ENCODE data around the gene ANXA2. TPM values are rescaled to one million over a fixed set of nuclear protein-coding genes. Genes with fewer than 3 reads are reported as not detected.

ANXA2 gene
- total RNA-seq, 1 experiment from 2014 or later = 1,038 TPM

GRCh38 chr15:60372756-60373155 is 25.0 kb downstream of the ANXA2 start:
- ChIA-PET POLR2A (ENCODE audit: low non-redundant PET) (interaction anchor here (0.6 kb wide), 1 partner anchor 1776 kb away, joined by 4 read pairs; no protein-coding TSS in a partner anchor), CTCF (no interaction called here)
- Histone ChIP-seq H3K4me3 (ENCODE audit: low read depth, low read length, poor library complexity, severe bottlenecking) (no peak overlapping the region), H3K4me1 (ENCODE audit: insufficient read depth, low read length, poor library complexity, severe bottlenecking) (peaks cover 90% of the 10 kb centered on the region), H3K27me3 (replicated peaks; ENCODE audit: insufficient read depth, low read depth, low read length, poor library complexity) (no peaks in the 10 kb centered on the region), H3K9me3 (ENCODE audit: low read depth, low read length, poor library complexity, severe bottlenecking) (no peaks in the 10 kb centered on the region), H3K36me3 (ENCODE audit: insufficient read depth, low read length, poor library complexity, severe bottlenecking) (peaks cover 45% of the 10 kb centered on the region), H3K27ac (ENCODE audit: low read depth, low read length, poor library complexity, severe bottlenecking) (peak overlapping the region; percentile 73)
- BruUV-seq (replicated peaks) = no TSS peak
- no peak for TF ChIP-seq EZH2 (IDR thresholded peaks at IDR 0.05; ENCODE audit: borderline replicate concordance, low read depth, low read length, poor library complexity, severe bottlenecking)
- no peak for TF ChIP-seq CTCF (conservative IDR thresholded peaks at IDR 0.05; ENCODE audit: low read depth, low read length)
- DNase-seq (ENCODE audit: low spot score) = no peak
- intact Hi-C loops (cut with micrococcal nuclease; ENCODE audit: unreplicated experiment) = no loop called here

- Histone ChIP-seq H3K4me3 (ENCODE audit: low read depth, low read length, poor library complexity, severe bottlenecking) (no peak overlapping the region), H3K27ac (ENCODE audit: low read depth, low read length, poor library complexity, severe bottlenecking) (peak overlapping the region; percentile 73), H3K9me3 (ENCODE audit: low read depth, low read length, poor library complexity, severe bottlenecking) (no peaks in the 10 kb centered on the region), H3K36me3 (ENCODE audit: insufficient read depth, low read length, poor library complexity, severe bottlenecking) (peaks cover 41% of the 10 kb centered on the region), H3K4me1 (ENCODE audit: insufficient read depth, low read length, poor library complexity, severe bottlenecking) (peaks cover 88% of the 10 kb centered on the region), H3K27me3 (replicated peaks; ENCODE audit: insufficient read depth, low read depth, low read length, poor library complexity) (no peaks in the 10 kb centered on the region)
- DNase-seq (ENCODE audit: low spot score) = no peak
- POLR2A ChIA-PET (ENCODE audit: low non-redundant PET) = interaction anchor here (0.6 kb wide), 1 partner anchor 1777 kb away, joined by 4 read pairs; no protein-coding TSS in a partner anchor
- intact Hi-C loops (cut with micrococcal nuclease; ENCODE audit: unreplicated experiment) = no loop called here
- BruUV-seq (replicated peaks) = no TSS peak
- no peak for TF ChIP-seq EZH2 (IDR thresholded peaks at IDR 0.05; ENCODE audit: borderline replicate concordance, low read depth, low read length, poor library complexity, severe bottlenecking)
- TF ChIP-seq CTCF (conservative IDR thresholded peaks at IDR 0.05; ENCODE audit: low read depth, low read length) = no peak
- CTCF ChIA-PET = no interaction called here
Measured at GRCh38 chr15:60372227-60372626, 25.6 kb downstream of the ANXA2 start.

DNA sequence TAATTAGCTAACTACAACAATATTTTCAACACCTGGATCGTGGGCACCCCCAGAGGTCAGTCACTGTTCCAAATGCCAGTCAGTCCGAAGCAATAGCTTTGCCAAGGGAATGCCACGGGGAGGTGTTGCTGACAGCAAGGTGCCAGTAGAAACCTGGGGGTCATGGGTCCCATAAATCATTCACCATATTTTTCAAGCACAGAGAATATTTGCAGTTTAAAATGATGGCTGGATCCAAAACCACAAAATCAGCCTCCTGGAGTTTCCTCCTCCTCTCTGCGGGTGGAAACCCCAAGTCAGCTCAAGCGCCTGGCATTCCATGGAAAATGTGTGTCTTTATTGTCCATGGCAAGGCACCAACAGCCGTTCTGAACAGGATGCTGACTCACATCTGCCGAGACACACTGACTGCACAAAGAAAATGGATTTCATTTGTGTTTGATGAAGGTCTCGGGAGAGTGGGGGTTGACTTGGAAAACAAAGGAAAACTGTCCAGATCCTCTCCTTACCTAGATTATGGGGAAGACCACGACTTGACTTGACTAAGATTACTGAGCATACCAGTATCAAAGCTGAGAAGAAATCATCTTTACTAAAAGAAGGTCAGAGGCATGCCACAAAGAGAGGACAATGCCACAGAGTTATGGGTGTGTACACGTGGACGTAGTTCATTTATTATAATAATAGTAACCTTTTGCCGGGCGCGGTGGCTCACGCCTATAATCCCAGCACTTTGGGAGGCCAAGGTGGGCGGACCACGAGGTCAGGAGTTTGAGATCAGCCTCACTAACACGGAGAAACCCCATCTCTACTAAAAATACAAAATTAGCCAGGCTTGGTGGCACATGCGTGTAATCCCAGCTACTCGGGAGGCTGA is 26.4 kb downstream of the ANXA2 start:
- Histone ChIP-seq H3K4me3 (ENCODE audit: low read depth, low read length, poor library complexity, severe bottlenecking) (no peak overlapping the region), H3K9me3 (ENCODE audit: low read depth, low read length, poor library complexity, severe bottlenecking) (no peaks in the 10 kb centered on the region), H3K27me3 (replicated peaks; ENCODE audit: insufficient read depth, low read depth, low read length, poor library complexity) (no peaks in the 10 kb centered on the region), H3K27ac (ENCODE audit: low read depth, low read length, poor library complexity, severe bottlenecking) (peak overlapping the region; percentile 73), H3K36me3 (ENCODE audit: insufficient read depth, low read length, poor library complexity, severe bottlenecking) (peaks cover 33% of the 10 kb centered on the region), H3K4me1 (ENCODE audit: insufficient read depth, low read length, poor library complexity, severe bottlenecking) (peaks cover 81% of the 10 kb centered on the region)
- ChIA-PET CTCF (no interaction called here), POLR2A (ENCODE audit: low non-redundant PET) (no interaction called here)
- intact Hi-C loops (cut with micrococcal nuclease; ENCODE audit: unreplicated experiment) = loop anchor here (2.0 kb wide), 1 partner anchor 25 kb away; the partner anchor contains the start of gene ANXA2
- peak; percentile 96 for DNase-seq (ENCODE audit: low spot score)
- TSS peak; percentile 81 for BruUV-seq (replicated peaks)
- TF ChIP-seq EZH2 (IDR thresholded peaks at IDR 0.05; ENCODE audit: borderline replicate concordance, low read depth, low read length, poor library complexity, severe bottlenecking) = no peak
- TF ChIP-seq CTCF (conservative IDR thresholded peaks at IDR 0.05; ENCODE audit: low read depth, low read length) = no peak

Measured in A673 (cell line).